Thyroid gland (tissue), 4 donors: Measurements from ENCODE around the gene AKR1A1. TPM values are rescaled to one million over a fixed set of nuclear protein-coding genes. Genes with fewer than 3 reads are reported as not detected.

Experiments
- DNase-seq, 2 donors: peaks; one replicate each; pipeline ENCODE4 v3.0.0-alpha.2; 2019
- H3K27ac ChIP-seq, 3 donors: fragments of 200-600 bp; sonication (generic); 1 replicate in 2 of 3; 2 replicates in 1 of 3; pipeline ENCODE4 v1.5.1; 2016 to 2019; ENCODE audit warnings: mild to moderate bottlenecking in 1 of 3, moderate library complexity in 1 of 3
- H3K27me3 ChIP-seq: fragments of 200-600 bp; sonication (generic); one replicate; pipeline ENCODE4 v1.5.1; 2019
- H3K36me3 ChIP-seq, 2 donors: fragments of 200-600 bp; sonication (generic); one replicate each; pipeline ENCODE4 v1.5.1; 2016 to 2019
- H3K4me1 ChIP-seq, 2 donors: fragments of 200-600 bp; sonication (generic); one replicate each; pipeline ENCODE4 v1.5.1; 2017 to 2019
- H3K4me3 ChIP-seq, 3 donors: fragments of 200-600 bp; sonication (generic); replicated peaks in 1 of 3; 1 replicate in 2 of 3; 2 replicates in 1 of 3; pipeline ENCODE4 v1.5.1; 2016; ENCODE audit warnings: mild to moderate bottlenecking in 1 of 3
- H3K9me3 ChIP-seq: fragments of 200-600 bp; sonication (generic); one replicate; pipeline ENCODE4 v1.5.1; 2017
- CTCF ChIP-seq, 6 experiments: fragments of 200-600 bp in 3 of 6; fragments of 450-650 bp in 3 of 6; sonication (generic) in 3 of 6; IDR thresholded peaks; one replicate each; pipeline ENCODE4 v1.5.1; 2016 to 2019; ENCODE audit warnings: antibody characterized with exemption in 6 of 6, mild to moderate bottlenecking in 2 of 6, inconsistent platforms in 1 of 6, moderate library complexity in 1 of 6
- POLR2A ChIP-seq, 2 donors: fragments of 450-650 bp; IDR thresholded peaks; one replicate each; pipeline ENCODE4 v1.6.1; 2017; ENCODE audit warnings: antibody characterized with exemption in 2 of 2, mild to moderate bottlenecking in 2 of 2, moderate library complexity in 1 of 2
- WGBS, 2 donors: methylation state at CpG; one replicate each; pipeline ENCODE4 v1.1.5; 2017; 5-methylcytosine and 5-hydroxymethylcytosine counted together
- intact Hi-C: fragments of 100-400 bp; cut with DNase I; formaldehyde crosslinking; loops from one replicate; pipeline ENCODE4 v1.15.1; 2023
- total RNA-seq, 4 donors: library from RNA; depleted of rRNA; stranded (reverse); fragments of >200 nt; gene quantifications; one replicate each; pipeline ENCODE4 v1.2.3, GENCODE V29; 2016

Gene AKR1A1
- total RNA-seq, 4 donors from 2014 or later: 67.5 to 143 (median 127) TPM

- Histone ChIP-seq H3K4me1 (peaks cover 15 to 17% of the 10 kb centered on the region in 2 donors), H3K4me3 (peak within 1 kb of the TSS; percentile 49 to 99 (median 98)), H3K9me3 (no peaks in the 10 kb centered on the region), H3K36me3 (no peaks in the 10 kb centered on the region), H3K27me3 (no peaks in the 10 kb centered on the region), H3K27ac (peak within 1 kb of the TSS; percentile 74 to 94 (median 77))
- intact Hi-C loops: no loop called here
- 0% methylated on average over 39 to 40 of the region's 41 CpGs for WGBS, 2 donors
- DNase-seq: peak; percentile 89
- TF ChIP-seq CTCF (IDR thresholded peaks at IDR 0.05) (peak in 1 of 6 experiments; percentile 11), POLR2A (IDR thresholded peaks at IDR 0.05) (peak; percentile 71 to 79)
Measured at GRCh38 chr1:45583666-45584350, 33.2 kb downstream of the AKR1A1 start, which contains the start of gene NASP. Gene NASP, plus strand, starts transcription at chr1:45584041. Its CDS starts 106 bp downstream, at chr1:45584147.

DNA sequence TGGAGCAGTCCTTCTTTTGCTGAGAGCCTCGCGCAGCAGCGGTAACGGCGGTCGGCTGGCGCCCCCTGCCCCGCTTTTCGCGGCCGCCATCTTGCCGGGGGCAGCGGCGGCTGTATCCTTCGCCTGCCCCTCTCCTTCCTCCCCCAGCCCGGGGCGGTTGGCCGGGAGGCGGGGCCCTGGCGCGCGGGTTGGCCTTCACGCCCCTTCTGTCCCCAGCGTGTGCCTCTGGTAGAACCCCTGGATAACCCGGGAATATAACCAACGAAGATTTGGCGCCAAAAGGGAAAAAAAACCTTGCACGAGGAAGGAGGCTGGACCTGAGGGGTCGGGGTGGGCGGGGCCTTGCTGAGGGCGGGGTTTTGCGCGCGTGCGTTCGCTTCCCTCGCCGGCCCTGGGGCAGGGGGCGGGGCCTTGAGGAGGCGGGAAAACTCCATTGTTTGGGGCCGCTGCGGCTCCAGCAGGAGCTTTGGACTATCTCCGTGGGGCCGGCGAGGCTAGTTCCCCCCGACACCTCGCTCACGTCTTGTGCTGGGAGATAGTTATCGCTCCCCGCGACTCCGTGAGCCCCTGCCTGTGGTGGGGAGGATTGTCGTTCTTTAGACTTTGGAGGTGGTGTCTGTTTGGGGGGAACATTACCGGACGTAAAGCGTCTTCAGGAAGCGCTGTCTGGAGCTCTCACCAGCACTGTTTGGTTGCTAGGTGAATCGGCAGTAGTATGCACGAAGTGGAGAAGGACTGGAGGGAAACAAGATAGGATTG, 33.9 kb downstream of the AKR1A1 start:
- 0% methylated on average over 12 to 46 of the region's 59 CpGs for WGBS, 2 donors
- Histone ChIP-seq H3K9me3 (no peaks in the 10 kb centered on the region), H3K36me3 (no peaks in the 10 kb centered on the region), H3K4me3 (peak overlapping the region; percentile 49 to 99 (median 98)), H3K27me3 (no peaks in the 10 kb centered on the region), H3K27ac (peak overlapping the region; percentile 74 to 94 (median 77)), H3K4me1 (peaks cover 15 to 17% of the 10 kb centered on the region in 2 donors)
- no peak for TF ChIP-seq CTCF (IDR thresholded peaks at IDR 0.05)
- TF ChIP-seq POLR2A (IDR thresholded peaks at IDR 0.05): peak in 1 of 2 donors; percentile 23
- intact Hi-C loops: no loop called here
- DNase-seq: peak; percentile 85 to 88

DNA sequence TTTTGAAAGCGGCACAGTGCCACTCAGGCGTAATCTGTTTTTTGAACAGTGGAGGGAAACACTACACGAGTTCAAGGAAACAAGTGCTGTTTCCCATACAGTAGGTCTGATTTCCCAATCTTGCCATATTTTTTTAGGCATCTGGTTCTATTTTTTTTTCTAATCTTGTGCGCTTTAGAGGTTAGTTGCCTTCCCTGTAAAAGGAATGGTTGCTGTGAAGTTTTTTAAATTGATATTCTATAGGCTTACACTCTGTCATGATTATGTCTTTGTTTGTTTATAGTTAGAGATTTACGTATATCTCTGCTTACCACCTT, 34.4 kb downstream of the AKR1A1 start:
- H3K4me1 ChIP-seq: peaks cover 17 to 20% of the 10 kb centered on the region in 2 donors
- peak in 1 of 2 donors; percentile 68 for DNase-seq
- no peak for TF ChIP-seq POLR2A (IDR thresholded peaks at IDR 0.05)
- no peak for TF ChIP-seq CTCF (IDR thresholded peaks at IDR 0.05)
- H3K36me3 ChIP-seq: no peaks in the 10 kb centered on the region
- H3K27ac ChIP-seq: peak overlapping the region in 1 of 3 donors; percentile 5
- H3K9me3 ChIP-seq: no peaks in the 10 kb centered on the region
- H3K27me3 ChIP-seq: no peaks in the 10 kb centered on the region
- intact Hi-C loops: no loop called here
- peak overlapping the region; percentile 33 to 98 (median 49) for H3K4me3 ChIP-seq
- WGBS, 2 donors: 0 to 1% methylated on average over 5 of the region's 5 CpGs

- Histone ChIP-seq H3K4me1 (peaks cover 17 to 21% of the 10 kb centered on the region in 2 donors), H3K27ac (peak overlapping the region in 1 of 3 donors; percentile 5), H3K4me3 (peak overlapping the region in 1 of 3 donors; percentile 98), H3K9me3 (no peaks in the 10 kb centered on the region), H3K27me3 (no peaks in the 10 kb centered on the region), H3K36me3 (no peaks in the 10 kb centered on the region)
- TF ChIP-seq POLR2A (IDR thresholded peaks at IDR 0.05): no peak
- 45 to 46% methylated on average over 7 of the region's 7 CpGs for WGBS, 2 donors
- no peak for DNase-seq
- intact Hi-C loops: no loop called here
Measured at GRCh38 chr1:45585496-45586075, 35.0 kb downstream of the AKR1A1 start.

GRCh38 chr1:45586769-45587168, 36.1 kb downstream of the AKR1A1 start:
- Histone ChIP-seq H3K36me3 (no peaks in the 10 kb centered on the region), H3K4me3 (no peak overlapping the region), H3K4me1 (peaks cover 27 to 30% of the 10 kb centered on the region in 2 donors), H3K27ac (no peak overlapping the region), H3K27me3 (no peaks in the 10 kb centered on the region), H3K9me3 (no peaks in the 10 kb centered on the region)
- TF ChIP-seq CTCF (IDR thresholded peaks at IDR 0.05): no peak
- TF ChIP-seq POLR2A (IDR thresholded peaks at IDR 0.05): no peak
- 84 to 87% methylated on average over 4 of the region's 4 CpGs for WGBS, 2 donors
- intact Hi-C loops: no loop called here
- no peak for DNase-seq
